ENCODE results near the gene LRP1.

DNA sequence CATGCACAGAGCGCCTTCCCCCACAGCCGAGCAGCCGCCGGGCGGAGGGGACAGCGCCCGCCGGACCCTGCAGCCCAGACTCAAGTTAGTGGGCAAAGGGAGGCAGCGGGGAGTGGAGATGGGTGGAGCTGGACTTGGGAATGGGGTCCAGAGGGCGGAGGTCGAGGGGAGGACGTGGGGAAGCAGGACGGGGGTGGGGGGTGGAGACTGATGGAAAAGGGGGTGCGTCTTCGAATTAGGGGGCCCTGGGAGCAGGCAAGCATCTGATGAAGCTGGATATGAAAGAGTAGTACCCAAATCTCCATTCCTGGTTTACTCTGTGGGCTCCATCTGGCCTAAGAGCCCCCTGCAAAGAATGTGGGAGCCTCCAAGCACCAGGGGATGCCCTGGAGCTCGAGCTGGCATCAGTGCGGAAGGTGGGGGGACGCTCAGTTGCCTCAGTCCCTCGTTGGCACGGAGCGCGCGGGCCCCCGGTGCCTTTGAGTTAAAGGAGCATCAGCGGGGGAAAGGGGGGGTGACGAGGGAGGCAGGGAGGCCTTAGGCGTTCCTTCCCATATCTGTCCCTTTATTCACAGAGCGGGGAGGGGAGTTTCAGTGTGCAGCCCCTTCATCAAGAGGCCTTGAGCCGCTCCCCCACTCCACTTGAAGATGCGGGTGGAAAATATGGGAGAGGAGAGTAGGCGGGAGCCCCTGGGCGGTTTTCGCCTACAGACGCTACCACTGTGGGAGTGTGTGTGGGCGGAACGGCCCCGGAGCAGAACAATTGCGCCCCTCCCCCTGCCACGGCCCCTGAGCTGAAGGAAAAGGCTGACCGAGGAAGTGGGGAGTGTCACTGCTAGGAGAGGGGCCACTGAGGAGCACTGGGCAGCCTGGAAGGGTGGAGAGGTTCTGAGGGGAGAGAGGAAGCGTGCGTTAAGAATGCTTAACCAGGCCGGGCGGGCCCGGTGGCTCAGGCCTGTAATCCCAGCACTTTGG is 38.7 kb upstream of the LRP1 start:
- TF ChIP-seq, protein P1, sequence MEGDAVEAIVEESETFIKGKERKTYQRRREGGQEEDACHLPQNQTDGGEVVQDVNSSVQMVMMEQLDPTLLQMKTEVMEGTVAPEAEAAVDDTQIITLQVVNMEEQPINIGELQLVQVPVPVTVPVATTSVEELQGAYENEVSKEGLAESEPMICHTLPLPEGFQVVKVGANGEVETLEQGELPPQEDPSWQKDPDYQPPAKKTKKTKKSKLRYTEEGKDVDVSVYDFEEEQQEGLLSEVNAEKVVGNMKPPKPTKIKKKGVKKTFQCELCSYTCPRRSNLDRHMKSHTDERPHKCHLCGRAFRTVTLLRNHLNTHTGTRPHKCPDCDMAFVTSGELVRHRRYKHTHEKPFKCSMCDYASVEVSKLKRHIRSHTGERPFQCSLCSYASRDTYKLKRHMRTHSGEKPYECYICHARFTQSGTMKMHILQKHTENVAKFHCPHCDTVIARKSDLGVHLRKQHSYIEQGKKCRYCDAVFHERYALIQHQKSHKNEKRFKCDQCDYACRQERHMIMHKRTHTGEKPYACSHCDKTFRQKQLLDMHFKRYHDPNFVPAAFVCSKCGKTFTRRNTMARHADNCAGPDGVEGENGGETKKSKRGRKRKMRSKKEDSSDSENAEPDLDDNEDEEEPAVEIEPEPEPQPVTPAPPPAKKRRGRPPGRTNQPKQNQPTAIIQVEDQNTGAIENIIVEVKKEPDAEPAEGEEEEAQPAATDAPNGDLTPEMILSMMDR (IDR thresholded peaks at IDR 0.05; ENCODE audit: insufficient read depth, low read depth, low read length) = no peak
- TF ChIP-seq EZH2 (IDR thresholded peaks at IDR 0.05; ENCODE audit: insufficient read depth, low read length) = no peak

Data from astrocyte (in vitro differentiated cells and primary cell).